DND-41 (cell line): ENCODE data around the gene POFUT1.

ENCODE experiments used
- ATAC-seq: fragments of 200-7000 bp; cut with Tn5 transposase; 3 replicates; pipeline ENCODE4 v1.9.1; 2021; ENCODE audit warnings: low read depth; ENCODE audit not compliant: insufficient read depth
- DNase-seq: peaks from one replicate; pipeline ENCODE4 v3.0.0-alpha.2; 2020
- H2AFZ ChIP-seq: 2 replicates; pipeline ENCODE4 v1.6.0; 2012; ENCODE audit warnings: low read depth, low read length
- H3K27ac ChIP-seq: 2 replicates; pipeline ENCODE4 v1.5.1; 2012; ENCODE audit warnings: low read length, inconsistent platforms
- H3K27me3 ChIP-seq: fragments of 200-600 bp; sonication (generic); 2 replicates; pipeline ENCODE4 v1.6.0; 2012; ENCODE audit warnings: low read length, mild to moderate bottlenecking, inconsistent platforms; ENCODE audit not compliant: insufficient read depth, poor library complexity
- H3K36me3 ChIP-seq: 2 replicates; pipeline ENCODE4 v1.5.1; 2012; ENCODE audit warnings: low read length, inconsistent platforms; ENCODE audit not compliant: insufficient read depth
- H3K4me1 ChIP-seq: 2 replicates; pipeline ENCODE4 v1.5.1; 2012; ENCODE audit warnings: mild to moderate bottlenecking, low read length; ENCODE audit not compliant: insufficient read depth
- H3K4me2 ChIP-seq: 2 replicates; pipeline ENCODE4 v1.6.0; 2012; ENCODE audit warnings: mild to moderate bottlenecking, moderate library complexity, low read length, inconsistent platforms; ENCODE audit not compliant: insufficient read depth
- H3K4me3 ChIP-seq, 2 experiments: fragments of 200-600 bp in 1 of 2; shearing (Covaris generic) in 1 of 2; 2 replicates each; pipeline ENCODE4 v1.5.1; 2012 to 2016; ENCODE audit warnings: inconsistent platforms in 2 of 2, low read length in 2 of 2, mild to moderate bottlenecking in 2 of 2, low read depth in 1 of 2, moderate library complexity in 1 of 2
- H3K79me2 ChIP-seq: 2 replicates; pipeline ENCODE4 v1.6.0; 2012; ENCODE audit warnings: low read length, inconsistent platforms; ENCODE audit not compliant: insufficient read depth
- H3K9ac ChIP-seq: 2 replicates; pipeline ENCODE4 v1.6.0; 2012; ENCODE audit warnings: low read depth, mild to moderate bottlenecking, inconsistent platforms, low read length, moderate library complexity
- H3K9me3 ChIP-seq: 2 replicates; pipeline ENCODE4 v1.5.1; 2012; ENCODE audit warnings: low read length, moderate library complexity, mild to moderate bottlenecking, inconsistent platforms; ENCODE audit not compliant: insufficient read depth, severe bottlenecking
- H4K20me1 ChIP-seq: 2 replicates; pipeline ENCODE4 v1.6.0; 2012; ENCODE audit warnings: low read length; ENCODE audit not compliant: insufficient read depth
- CTCF ChIP-seq: IDR thresholded peaks from 2 replicates; pipeline ENCODE4 v1.5.1; 2012; ENCODE audit warnings: borderline replicate concordance, low read length, moderate library complexity, mild to moderate bottlenecking; ENCODE audit not compliant: poor library complexity, severe bottlenecking; ENCODE audit errors: extremely low read depth
- EZH2 ChIP-seq: IDR thresholded peaks from 3 replicates; pipeline ENCODE4 v1.6.1; 2012; ENCODE audit warnings: borderline replicate concordance, low read depth, mild to moderate bottlenecking, moderate library complexity, low read length, inconsistent platforms; ENCODE audit not compliant: severe bottlenecking

Gene POFUT1

GRCh38 chr20:32282461-32282860 lies 74.8 kb downstream of the POFUT1 start:
- Histone ChIP-seq H3K4me2 (no peak overlapping the region), H3K4me1 (peaks cover 15% of the 10 kb centered on the region), H2AFZ (no peak overlapping the region), H3K36me3 (peaks cover 7% of the 10 kb centered on the region; the same call in 1 of the 2 replicates), H3K27ac (peak overlapping the region; percentile 17; the same call in 1 of the 2 replicates), H3K27me3 (no peaks in the 10 kb centered on the region), H3K4me3 (no peak overlapping the region), H3K9ac (no peak overlapping the region), H3K79me2 (peaks cover 36% of the 10 kb centered on the region), H3K9me3 (no peaks in the 10 kb centered on the region), H4K20me1 (no peaks in the 10 kb centered on the region)
- DNase-seq (no peak), ATAC-seq (no peak)
- no peak for TF ChIP-seq CTCF
- TF ChIP-seq EZH2: no peak

- TF ChIP-seq CTCF: no peak
- TF ChIP-seq EZH2: no peak
- DNase-seq (no peak), ATAC-seq (no peak)
- Histone ChIP-seq H3K4me1 (no peaks in the 10 kb centered on the region), H3K9ac (no peak overlapping the region), H2AFZ (no peak overlapping the region), H3K27ac (no peak overlapping the region), H3K36me3 (peaks cover 9% of the 10 kb centered on the region; the same call in 1 of the 2 replicates), H3K79me2 (peaks cover 23% of the 10 kb centered on the region; the same call in 1 of the 2 replicates), H3K9me3 (no peaks in the 10 kb centered on the region), H3K4me3 (no peak overlapping the region), H3K4me2 (no peak overlapping the region), H4K20me1 (no peaks in the 10 kb centered on the region), H3K27me3 (no peaks in the 10 kb centered on the region)
These were observed 77.5 kb downstream of the POFUT1 start for GRCh38 chr20:32285082-32285620.

- Histone ChIP-seq H3K27ac (no peak overlapping the region), H3K4me3 (no peak overlapping the region), H3K9ac (no peak overlapping the region), H3K9me3 (no peaks in the 10 kb centered on the region), H4K20me1 (no peaks in the 10 kb centered on the region), H3K4me1 (no peaks in the 10 kb centered on the region), H2AFZ (no peak overlapping the region), H3K79me2 (peaks cover 24% of the 10 kb centered on the region; the same call in 1 of the 2 replicates), H3K27me3 (no peaks in the 10 kb centered on the region), H3K4me2 (no peak overlapping the region), H3K36me3 (peaks cover 8% of the 10 kb centered on the region; the same call in 1 of the 2 replicates)
- ATAC-seq (0 out of 3 replicates have a peak, but pooled peaks have one; percentile 33), DNase-seq (peak; percentile 20)
- no peak for TF ChIP-seq EZH2
- TF ChIP-seq CTCF: no peak
These were observed 78.1 kb downstream of the POFUT1 start for GRCh38 chr20:32285621-32286371.
